HepG2 (cell line): Measurements from ENCODE around the gene CAPN11. TPM values are rescaled to one million over a fixed set of nuclear protein-coding genes. Genes with fewer than 3 reads are reported as not detected.
A peak's percentile ranks its signal among the peaks of the same experiment; 100 is the strongest.

ENCODE experiments used
- AGO1 ChIP-seq: fragments of 200-400 bp; formaldehyde crosslinking; IDR thresholded peaks from 2 replicates; pipeline ENCODE4 v1.6.1; 2017; ENCODE audit warnings: mild to moderate bottlenecking, low read depth, low read length, moderate library complexity; ENCODE audit not compliant: poor library complexity, severe bottlenecking
- GPBP1L1 ChIP-seq: sonication (generic); formaldehyde crosslinking; IDR thresholded peaks from 2 replicates; pipeline ENCODE4 v1.5.0; 2020; ENCODE audit warnings: mild to moderate bottlenecking, missing genetic modification reagents
- HOXA7 ChIP-seq: sonication (generic); formaldehyde crosslinking; IDR thresholded peaks from 2 replicates; pipeline ENCODE4 v1.8.1; 2022; ENCODE audit warnings: mild to moderate bottlenecking, missing genetic modification reagents, moderate library complexity
- HOXA9 ChIP-seq: sonication (generic); formaldehyde crosslinking; IDR thresholded peaks from 2 replicates; pipeline ENCODE4 v1.8.1; 2022; ENCODE audit warnings: missing genetic modification reagents, mild to moderate bottlenecking, moderate library complexity, borderline replicate concordance
- KAT7 ChIP-seq: IDR thresholded peaks from 2 replicates; pipeline ENCODE4 v1.6.1; 2018; ENCODE audit warnings: borderline replicate concordance, missing compliant biosample characterization
- MATR3 ChIP-seq: sonication (generic); formaldehyde crosslinking; IDR thresholded peaks from 2 replicates; pipeline ENCODE4 v1.4.0; 2020; ENCODE audit warnings: missing genetic modification reagents
- NFIB ChIP-seq: sonication (generic); formaldehyde crosslinking; IDR thresholded peaks from 2 replicates; pipeline ENCODE4 v1.9.0; 2021; ENCODE audit warnings: missing genetic modification reagents, mild to moderate bottlenecking, borderline replicate concordance
- REPIN1 ChIP-seq: sonication (generic); formaldehyde crosslinking; IDR thresholded peaks from 2 replicates; pipeline ENCODE4 v1.8.0; 2022; ENCODE audit warnings: missing genetic modification reagents, low read depth, mild to moderate bottlenecking, borderline replicate concordance
- SMAD1 ChIP-seq: sonication (generic); formaldehyde crosslinking; IDR thresholded peaks from 2 replicates; pipeline ENCODE4 v1.4.0; 2020; ENCODE audit warnings: missing genetic modification reagents, low read depth, mild to moderate bottlenecking, borderline replicate concordance
- ZBTB40 ChIP-seq, 2 experiments: fragments of 450-650 bp in 1 of 2; sonication (generic) in 1 of 2; formaldehyde crosslinking in 1 of 2; IDR thresholded peaks; 2 replicates each; pipeline versions ENCODE4 v1.6.1 to v1.8.0; 2016 to 2022; ENCODE audit warnings: antibody characterized with exemption in 1 of 2, mild to moderate bottlenecking in 1 of 2, missing genetic modification reagents in 1 of 2
- ZGPAT ChIP-seq: IDR thresholded peaks from 2 replicates; pipeline ENCODE4 v1.6.1; 2016; ENCODE audit warnings: mild to moderate bottlenecking
- ZNF333 ChIP-seq: sonication (generic); formaldehyde crosslinking; IDR thresholded peaks from 2 replicates; pipeline ENCODE4 v1.4.0; 2020; ENCODE audit warnings: mild to moderate bottlenecking, missing genetic modification reagents, borderline replicate concordance
- ZNF567 ChIP-seq: sonication (generic); formaldehyde crosslinking; IDR thresholded peaks from 2 replicates; pipeline ENCODE4 v1.8.1; 2023; ENCODE audit warnings: mild to moderate bottlenecking, missing genetic modification reagents, borderline replicate concordance
- ZNF569 ChIP-seq: sonication (generic); formaldehyde crosslinking; IDR thresholded peaks from 2 replicates; pipeline ENCODE4 v1.5.0; 2020; ENCODE audit warnings: mild to moderate bottlenecking, missing genetic modification reagents, moderate library complexity, borderline replicate concordance
- ZNF570 ChIP-seq: sonication (generic); formaldehyde crosslinking; IDR thresholded peaks from 2 replicates; pipeline ENCODE4 v1.4.0; 2020; ENCODE audit warnings: mild to moderate bottlenecking, missing genetic modification reagents, borderline replicate concordance
- ZNF577 ChIP-seq: sonication (generic); formaldehyde crosslinking; IDR thresholded peaks from 2 replicates; pipeline ENCODE4 v1.4.0; 2020; ENCODE audit warnings: mild to moderate bottlenecking, low read depth, missing genetic modification reagents, borderline replicate concordance
- polyA plus RNA-seq, 8 experiments: library from polyadenylated mRNA; depleted of rRNA in 3 of 8; stranded (reverse) in 7 of 8; unstranded in 1 of 8; fragments of >200 nt; fragmentation: Illumina TruSeq in 4 of 8; extraction: Trizol in 4 of 8; gene quantifications; 2 replicates each; pipeline versions ENCODE4 v1.2.1 to v1.2.3, GENCODE V29; 2011 to 2016; ENCODE audit warnings: low read depth in 4 of 8, missing spikeins in 1 of 8, mixed read lengths in 1 of 8; ENCODE audit not compliant: insufficient read depth in 1 of 8
- total RNA-seq, 5 experiments: library from RNA; depleted of rRNA; stranded (reverse); fragments of >200 nt; fragmentation: Illumina TruSeq; extraction: Trizol; gene quantifications; 2 replicates each; pipeline ENCODE4 v1.2.3, GENCODE V29; 2016; ENCODE audit warnings: low read depth in 1 of 5

Gene CAPN11
- total and polyA plus RNA-seq, 2 of the 13 experiments (the other 11 are each of a cell fraction or from before 2014, with no cell fraction given) = 0.07 to 0.11 TPM

- TF ChIP-seq ZBTB40 (IDR thresholded peaks at IDR 0.05) = no peak
- TF ChIP-seq ZBTB40 (CRISPR knock-in tag; IDR thresholded peaks at IDR 0.05) = no peak; the same call in 1 of the 2 replicates
- no peak for TF ChIP-seq ZNF570 (CRISPR knock-in tag)
- no peak for TF ChIP-seq HOXA9 (CRISPR knock-in tag)
- TF ChIP-seq MATR3 (CRISPR knock-in tag) = no peak
- 0 out of 2 replicates have a peak, but pooled peaks have one; percentile 51 for TF ChIP-seq NFIB (CRISPR knock-in tag)
- no peak for TF ChIP-seq ZNF333 (CRISPR knock-in tag)
- no peak for TF ChIP-seq AGO1
- peak; percentile 59 for TF ChIP-seq ZGPAT (CRISPR knock-in tag)
- TF ChIP-seq ZNF567 (CRISPR knock-in tag) = 0 out of 2 replicates have a peak, but pooled peaks have one; percentile 39
- no peak for TF ChIP-seq ZNF577 (CRISPR knock-in tag)
- TF ChIP-seq SMAD1 (CRISPR knock-in tag) = peak; percentile 84; the same call in 1 of the 2 replicates
- 0 out of 2 replicates have a peak, but pooled peaks have one; percentile 59 for TF ChIP-seq KAT7 (CRISPR knock-in tag)
- no peak for TF ChIP-seq ZNF569 (CRISPR knock-in tag)
- TF ChIP-seq GPBP1L1 (CRISPR knock-in tag) = no peak
- no peak; the same call in 1 of the 2 replicates for TF ChIP-seq REPIN1 (CRISPR knock-in tag)
- no peak for TF ChIP-seq HOXA7
Observed at GRCh38 chr6:44221291-44221960, 62.8 kb downstream of the CAPN11 start (continued).
